Breast epithelium (tissue), 3 donors: Measurements from ENCODE around the gene CMTM3.

Source experiments
- CTCF ChIP-seq, 3 donors: fragments of 450-650 bp; IDR thresholded peaks; one replicate each; pipeline ENCODE4 v1.5.1; 2016 to 2017; ENCODE audit warnings: antibody characterized with exemption in 3 of 3, mild to moderate bottlenecking in 3 of 3, moderate library complexity in 3 of 3
- POLR2AphosphoS5 ChIP-seq, 3 donors: sonication (generic); formaldehyde crosslinking; IDR thresholded peaks; one replicate each; pipeline ENCODE4 v1.6.1; 2017; ENCODE audit warnings: antibody characterized with exemption in 3 of 3

- no peak for TF ChIP-seq CTCF (IDR thresholded peaks at IDR 0.05)
- no peak for TF ChIP-seq POLR2AphosphoS5 (IDR thresholded peaks at IDR 0.05)
These were observed 3.0 kb upstream of the CMTM3 start for GRCh38 chr16:66601471-66601870.
